Liver (tissue), 9 donors: ENCODE measurements around the gene TRAPPC10. TPM values are rescaled to one million over a fixed set of nuclear protein-coding genes. Genes with fewer than 3 reads are reported as not detected.

ENCODE experiments used
- DNase-seq: peaks from one replicate; pipeline ENCODE4 v3.0.0-alpha.2; 2017; ENCODE audit warnings: low spot score
- H3K27ac ChIP-seq, 2 donors: one replicate each; pipeline ENCODE4 v1.7.0; 2013; ENCODE audit warnings: inconsistent platforms in 2 of 2, low read length in 2 of 2, control low read depth in 1 of 2, low read depth in 1 of 2, mild to moderate bottlenecking in 1 of 2
- H3K27me3 ChIP-seq, 4 donors: one replicate each; pipeline versions ENCODE4 v1.6.1 to v1.7.0; 2013; ENCODE audit warnings: low read length in 3 of 4, inconsistent platforms in 1 of 4, mild to moderate bottlenecking in 1 of 4, moderate library complexity in 1 of 4; ENCODE audit not compliant: control insufficient read depth in 4 of 4, insufficient read depth in 4 of 4
- H3K36me3 ChIP-seq, 4 donors: one replicate each; pipeline versions ENCODE4 v1.6.1 to v1.7.0; 2013; ENCODE audit warnings: low read length in 3 of 4, mild to moderate bottlenecking in 3 of 4, low read depth in 1 of 4, moderate library complexity in 1 of 4; ENCODE audit not compliant: control insufficient read depth in 4 of 4, insufficient read depth in 3 of 4
- H3K4me1 ChIP-seq, 4 donors: one replicate each; pipeline versions ENCODE4 v1.6.1 to v1.7.0; 2013; ENCODE audit warnings: low read length in 3 of 4, mild to moderate bottlenecking in 3 of 4, moderate library complexity in 1 of 4; ENCODE audit not compliant: control insufficient read depth in 4 of 4, insufficient read depth in 4 of 4
- H3K4me3 ChIP-seq, 3 donors: one replicate each; pipeline versions ENCODE4 v1.6.1 to v1.7.0; 2013; ENCODE audit warnings: low read length in 3 of 3, control low read depth in 1 of 3, low read depth in 1 of 3, mild to moderate bottlenecking in 1 of 3
- H3K9ac ChIP-seq, 2 donors: one replicate each; pipeline ENCODE4 v1.7.0; 2013; ENCODE audit warnings: low read length in 2 of 2, mild to moderate bottlenecking in 2 of 2, moderate library complexity in 2 of 2, control low read depth in 1 of 2, low read depth in 1 of 2
- H3K9me3 ChIP-seq, 4 donors: one replicate each; pipeline versions ENCODE4 v1.6.1 to v1.7.0; 2013; ENCODE audit warnings: low read length in 3 of 4; ENCODE audit not compliant: control insufficient read depth in 4 of 4
- EGR1 ChIP-seq, 2 donors: IDR thresholded peaks; 2 replicates each; pipeline ENCODE4 v1.6.1; 2016 to 2018; ENCODE audit warnings: antibody characterized with exemption in 2 of 2, low read depth in 2 of 2
- FOXA1 ChIP-seq: IDR thresholded peaks from 2 replicates; pipeline ENCODE4 v1.6.1; 2016; ENCODE audit warnings: antibody characterized with exemption
- FOXA2 ChIP-seq: IDR thresholded peaks from 2 replicates; pipeline ENCODE4 v1.6.1; 2016; ENCODE audit warnings: antibody characterized with exemption
- GABPA ChIP-seq, 2 donors: IDR thresholded peaks in 1 of 2; conservative IDR thresholded peaks in 1 of 2; 2 replicates each; pipeline ENCODE4 v1.6.1; 2016; ENCODE audit warnings: antibody characterized with exemption in 2 of 2, mild to moderate bottlenecking in 1 of 2, moderate library complexity in 1 of 2
- HNF4A ChIP-seq, 2 donors: conservative IDR thresholded peaks; 2 replicates each; pipeline ENCODE4 v1.6.1; 2016; ENCODE audit warnings: antibody characterized with exemption in 2 of 2, mild to moderate bottlenecking in 2 of 2
- MAX ChIP-seq: IDR thresholded peaks from 2 replicates; pipeline ENCODE4 v1.6.1; 2016; ENCODE audit warnings: antibody characterized with exemption
- NR2F2 ChIP-seq: IDR thresholded peaks from 2 replicates; pipeline ENCODE4 v1.6.1; 2016; ENCODE audit warnings: antibody characterized with exemption
- RAD21 ChIP-seq, 2 donors: IDR thresholded peaks; 2 replicates each; pipeline ENCODE4 v1.6.1; 2016; ENCODE audit warnings: antibody characterized with exemption in 2 of 2, mild to moderate bottlenecking in 2 of 2
- REST ChIP-seq: IDR thresholded peaks from 2 replicates; pipeline ENCODE4 v1.6.1; 2016; ENCODE audit warnings: antibody characterized with exemption, mild to moderate bottlenecking
- SP1 ChIP-seq: IDR thresholded peaks from 2 replicates; pipeline ENCODE4 v1.6.1; 2018; ENCODE audit warnings: antibody characterized with exemption, mild to moderate bottlenecking
- YY1 ChIP-seq: IDR thresholded peaks from 2 replicates; pipeline ENCODE4 v1.6.1; 2016; ENCODE audit warnings: antibody characterized with exemption, mild to moderate bottlenecking
- ZBTB33 ChIP-seq: IDR thresholded peaks from 2 replicates; pipeline ENCODE4 v1.6.1; 2016; ENCODE audit warnings: antibody characterized with exemption
- WGBS: extraction: QIAGEN DNeasy Blood & Tissue Kit; methylation state at CpG from one replicate; pipeline ENCODE4 v1.1.7; 2013; 5-methylcytosine and 5-hydroxymethylcytosine counted together
- polyA plus RNA-seq, 2 donors: library from polyadenylated mRNA; stranded (reverse) in 1 of 2; unstranded in 1 of 2; fragments of 200-250 nt in 1 of 2; fragments of >200 nt in 1 of 2; fragmentation: Nextera tagmentation in 1 of 2; extraction: Ambion mirVana in 1 of 2; gene quantifications; one replicate each; pipeline versions ENCODE4 v1.2.1 to v1.2.3, GENCODE V29; 2013 to 2015
- total RNA-seq, 2 donors: library from RNA; depleted of rRNA; stranded (reverse); fragments of >200 nt; gene quantifications; one replicate each; pipeline ENCODE4 v1.2.3, GENCODE V29; 2014
- TF ChIP-seq, protein P1 (sequence below): IDR thresholded peaks from 2 replicates; pipeline ENCODE4 v1.6.1; 2016; ENCODE audit warnings: antibody characterized with exemption
- donor health status: healthy.
- donor health status: healthy.
- donor health status: healthy.
- donor health status: healthy.
- donor health status: healthy.

The TRAPPC10 gene
- total and polyA plus RNA-seq, 4 donors, result 4.9 to 24.9 (median 11.9) TPM

DNA sequence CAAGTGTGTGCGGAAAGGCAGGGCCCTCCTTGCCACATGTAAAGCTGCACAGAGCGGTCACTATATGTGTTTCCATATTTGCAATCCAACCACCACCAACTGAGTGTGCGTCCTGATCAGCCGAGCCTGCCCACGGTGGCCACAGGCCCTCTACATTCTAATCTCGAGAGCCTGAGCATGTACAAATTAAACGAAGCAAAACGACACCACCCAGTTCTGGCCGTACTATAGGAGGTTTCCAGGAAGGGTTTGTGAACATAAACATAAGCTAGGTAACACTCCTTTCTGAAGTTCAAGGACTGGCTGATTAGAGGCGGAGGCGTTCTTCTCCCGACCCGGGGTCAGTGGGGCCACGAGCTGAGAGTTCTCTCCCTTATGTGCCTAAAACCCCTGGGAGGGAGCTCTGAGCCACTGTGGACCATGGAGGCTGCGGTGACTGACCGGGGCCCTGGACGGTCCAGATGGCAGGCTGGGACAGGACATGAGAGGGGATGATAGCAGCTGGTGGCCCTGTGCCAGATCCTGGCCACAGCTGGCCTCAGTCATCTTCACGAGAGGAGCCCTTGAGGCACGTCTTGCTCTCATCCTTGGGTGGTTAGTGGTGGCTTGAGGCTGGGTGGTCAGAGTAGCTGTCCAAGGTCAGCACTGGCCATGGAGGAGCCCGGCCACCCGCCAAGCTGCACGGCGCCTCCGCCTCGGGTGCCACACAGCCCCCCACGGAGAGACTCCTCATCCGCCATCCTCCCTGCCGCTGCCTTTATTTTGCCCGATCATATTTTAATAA is 39.1 kb upstream of the TRAPPC10 start:
- 86% methylated on average over 29 of the region's 29 CpGs for WGBS
- peaks cover 0 to 8% (median 2%) of the 10 kb centered on the region in 4 donors for H3K4me1 ChIP-seq
- H3K4me3 ChIP-seq, result no peak overlapping the region
- H3K9me3 ChIP-seq, result no peaks in the 10 kb centered on the region
- TF ChIP-seq RAD21 (IDR thresholded peaks at IDR 0.05) (no peak), SP1 (no peak), HNF4A (conservative IDR thresholded peaks at IDR 0.05) (no peak)
- no peak overlapping the region for H3K9ac ChIP-seq
- DNase-seq, result no peak
- H3K36me3 ChIP-seq, result peaks cover 15 to 38% (median 25%) of the 10 kb centered on the region in 4 donors
- no peaks in the 10 kb centered on the region for H3K27me3 ChIP-seq
- no peak overlapping the region for H3K27ac ChIP-seq

DNA sequence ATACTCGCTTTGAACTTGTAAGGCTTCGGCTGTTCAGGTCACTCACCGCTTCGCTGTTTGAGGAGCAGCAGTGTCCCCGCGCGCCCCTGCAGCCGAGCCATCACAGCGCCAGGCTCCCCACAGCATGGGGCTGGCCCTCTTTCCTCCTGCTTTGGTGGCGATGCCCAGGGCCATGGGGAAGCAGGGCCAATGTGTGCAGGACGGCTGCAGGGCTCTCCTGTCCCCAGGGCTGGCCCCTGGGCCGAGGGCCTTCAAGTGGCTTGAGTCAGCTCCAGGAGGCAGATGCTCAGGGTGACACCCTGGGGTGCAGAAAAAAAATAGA is 38.5 kb upstream of the TRAPPC10 start:
- no peaks in the 10 kb centered on the region for H3K9me3 ChIP-seq
- no peak overlapping the region for H3K27ac ChIP-seq
- no peak overlapping the region for H3K4me3 ChIP-seq
- H3K36me3 ChIP-seq, result peaks cover 13 to 38% (median 26%) of the 10 kb centered on the region in 4 donors
- H3K27me3 ChIP-seq, result no peaks in the 10 kb centered on the region
- TF ChIP-seq, protein P1, sequence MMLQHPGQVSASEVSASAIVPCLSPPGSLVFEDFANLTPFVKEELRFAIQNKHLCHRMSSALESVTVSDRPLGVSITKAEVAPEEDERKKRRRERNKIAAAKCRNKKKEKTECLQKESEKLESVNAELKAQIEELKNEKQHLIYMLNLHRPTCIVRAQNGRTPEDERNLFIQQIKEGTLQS, result no peak
- TF ChIP-seq EGR1 (IDR thresholded peaks at IDR 0.05; ENCODE audit: low read depth in 2 of 2) (no peak), REST (no peak), ZBTB33 (no peak), SP1 (no peak), MAX (no peak), NR2F2 (no peak), GABPA (IDR thresholded peaks at IDR 0.05 in 1 of 2, conservative IDR thresholded peaks at IDR 0.05 in 1 of 2) (no peak), FOXA1 (no peak), RAD21 (IDR thresholded peaks at IDR 0.05) (no peak), FOXA2 (no peak), YY1 (no peak)
- peaks cover 0 to 8% (median 2%) of the 10 kb centered on the region in 4 donors for H3K4me1 ChIP-seq
- WGBS, result 88% methylated on average over 12 of the region's 12 CpGs
- DNase-seq, result no peak
- no peak overlapping the region for H3K9ac ChIP-seq
